BLaER1 (cell line): Measurements from ENCODE around the gene SEC14L6.
"Not testable (repeated sequence)": the region's sequence is repeated elsewhere in the genome, so short reads cannot be mapped to it uniquely, and the experiment has no call there.

Experiments
- H3K27ac ChIP-seq: shearing (Covaris generic); formaldehyde crosslinking; 2 replicates; pipeline ENCODE4 v1.8.1; 2022
- H3K27me3 ChIP-seq: shearing (Covaris generic); formaldehyde crosslinking; 2 replicates; pipeline ENCODE4 v1.8.1; 2022
- H3K36me3 ChIP-seq: shearing (Covaris generic); formaldehyde crosslinking; 2 replicates; pipeline ENCODE4 v1.8.1; 2022
- H3K4me1 ChIP-seq: shearing (Covaris generic); formaldehyde crosslinking; 2 replicates; pipeline ENCODE4 v1.8.1; 2022
- H3K4me2 ChIP-seq: shearing (Covaris generic); formaldehyde crosslinking; 2 replicates; pipeline ENCODE4 v1.8.1; 2022
- H3K4me3 ChIP-seq: shearing (Covaris generic); formaldehyde crosslinking; 2 replicates; pipeline ENCODE4 v1.8.1; 2022
- H3K9ac ChIP-seq: shearing (Covaris generic); formaldehyde crosslinking; 2 replicates; pipeline ENCODE4 v1.8.1; 2022
- H3K9me3 ChIP-seq: shearing (Covaris generic); formaldehyde crosslinking; 2 replicates; pipeline ENCODE4 v1.8.1; 2022
- H4K20me1 ChIP-seq: shearing (Covaris generic); formaldehyde crosslinking; 2 replicates; pipeline ENCODE4 v1.8.1; 2022
- Cebpa-rat ChIP-seq: shearing (Covaris generic); IDR thresholded peaks from 2 replicates; pipeline ENCODE4 v1.8.1; 2022

The SEC14L6 gene

DNA sequence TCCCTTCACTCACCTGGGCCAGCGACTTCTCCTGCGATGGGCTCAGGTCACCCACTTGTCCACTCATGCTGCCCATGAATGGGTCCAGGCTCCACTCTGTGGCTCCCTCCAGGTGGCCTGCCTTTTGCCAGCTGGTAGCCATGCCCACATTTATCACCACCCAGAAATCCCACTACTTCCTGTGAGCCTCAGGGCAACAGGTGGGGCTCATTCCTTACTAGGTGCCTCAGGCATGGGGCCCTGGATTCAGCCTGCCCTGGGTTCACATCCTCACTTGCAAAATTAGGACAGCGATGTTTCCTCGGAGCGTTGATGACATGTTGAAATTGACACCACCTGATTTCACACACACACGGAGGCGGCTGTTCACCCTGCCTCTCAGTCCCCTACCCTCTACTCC is at the start of gene SEC14L6:
Gene SEC14L6 (minus strand): TSS at position 126 of the 400 bp plus-strand sequence. CDS start 59 bp downstream, at position 67.
- Histone ChIP-seq H3K9me3 (no peaks in the 10 kb centered on the region), H3K36me3 (no peaks in the 10 kb centered on the region), H3K27ac (no peak within 1 kb of the TSS), H3K4me2 (no peak within 1 kb of the TSS), H3K4me3 (no peak within 1 kb of the TSS), H3K27me3 (no peaks in the 10 kb centered on the region), H3K9ac (no peak within 1 kb of the TSS), H4K20me1 (no peaks in the 10 kb centered on the region), H3K4me1 (no peaks in the 10 kb centered on the region)
- no peak for TF ChIP-seq Cebpa-rat

DNA sequence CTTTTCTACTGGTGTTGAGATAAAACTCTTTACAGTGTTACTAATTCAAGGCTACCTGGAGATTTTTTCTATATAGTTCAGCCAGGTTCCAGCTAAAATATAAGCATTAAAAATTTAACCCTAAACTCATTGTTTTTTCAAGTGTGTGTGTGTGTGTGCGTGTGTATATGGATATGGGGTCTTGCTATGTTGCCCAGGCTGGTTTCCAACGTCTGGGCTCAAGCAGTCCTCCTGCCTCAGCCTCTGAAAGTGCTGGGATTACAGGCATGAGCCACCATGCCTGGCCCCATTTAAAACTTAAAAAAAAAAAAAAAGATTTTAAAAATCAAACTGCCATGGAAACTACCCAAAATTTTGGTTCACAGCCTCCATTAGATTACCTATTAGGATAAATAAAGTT is 49.7 kb upstream of the SEC14L6 start:
- H3K4me3 ChIP-seq = no peak overlapping the region
- TF ChIP-seq Cebpa-rat = no peak
- no peaks in the 10 kb centered on the region for H3K36me3 ChIP-seq
- H3K27me3 ChIP-seq = no peaks in the 10 kb centered on the region; the same call in 1 of the 2 replicates
- H3K27ac ChIP-seq = no peak overlapping the region
- peaks cover 7% of the 10 kb centered on the region for H3K4me1 ChIP-seq
- H4K20me1 ChIP-seq = no peaks in the 10 kb centered on the region; the same call in 1 of the 2 replicates
- no peak overlapping the region for H3K4me2 ChIP-seq
- H3K9me3 ChIP-seq = no peaks in the 10 kb centered on the region
- H3K9ac ChIP-seq = no peak overlapping the region

DNA sequence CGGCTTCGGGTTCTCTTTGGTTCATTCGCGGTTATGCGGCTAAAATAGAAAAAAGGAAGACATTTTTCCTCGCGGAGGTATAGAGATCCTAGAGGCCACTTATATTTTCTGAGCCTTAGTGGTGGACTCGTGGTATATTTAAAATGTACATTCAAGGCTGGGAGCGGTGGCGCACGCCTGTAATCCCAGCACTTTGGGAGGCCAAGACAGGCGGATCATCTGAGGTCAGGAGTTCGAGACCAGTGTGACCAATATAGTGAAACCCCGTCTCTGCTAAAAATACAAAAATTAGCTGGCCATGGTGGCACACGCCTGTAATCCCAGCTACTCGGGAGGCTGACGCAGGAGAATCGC is 45.8 kb upstream of the SEC14L6 start:
- H3K9me3 ChIP-seq, H3K4me3 ChIP-seq, H3K27me3 ChIP-seq, H3K9ac ChIP-seq: not testable (repeated sequence)
- Histone ChIP-seq H3K36me3 (peaks cover 31% of the 10 kb centered on the region), H4K20me1 (peaks cover 25% of the 10 kb centered on the region), H3K4me1 (peaks cover 22% of the 10 kb centered on the region), H3K27ac (peak overlapping the region; percentile 97; the same call in 1 of the 2 replicates), H3K4me2 (peak overlapping the region; percentile 91)

DNA sequence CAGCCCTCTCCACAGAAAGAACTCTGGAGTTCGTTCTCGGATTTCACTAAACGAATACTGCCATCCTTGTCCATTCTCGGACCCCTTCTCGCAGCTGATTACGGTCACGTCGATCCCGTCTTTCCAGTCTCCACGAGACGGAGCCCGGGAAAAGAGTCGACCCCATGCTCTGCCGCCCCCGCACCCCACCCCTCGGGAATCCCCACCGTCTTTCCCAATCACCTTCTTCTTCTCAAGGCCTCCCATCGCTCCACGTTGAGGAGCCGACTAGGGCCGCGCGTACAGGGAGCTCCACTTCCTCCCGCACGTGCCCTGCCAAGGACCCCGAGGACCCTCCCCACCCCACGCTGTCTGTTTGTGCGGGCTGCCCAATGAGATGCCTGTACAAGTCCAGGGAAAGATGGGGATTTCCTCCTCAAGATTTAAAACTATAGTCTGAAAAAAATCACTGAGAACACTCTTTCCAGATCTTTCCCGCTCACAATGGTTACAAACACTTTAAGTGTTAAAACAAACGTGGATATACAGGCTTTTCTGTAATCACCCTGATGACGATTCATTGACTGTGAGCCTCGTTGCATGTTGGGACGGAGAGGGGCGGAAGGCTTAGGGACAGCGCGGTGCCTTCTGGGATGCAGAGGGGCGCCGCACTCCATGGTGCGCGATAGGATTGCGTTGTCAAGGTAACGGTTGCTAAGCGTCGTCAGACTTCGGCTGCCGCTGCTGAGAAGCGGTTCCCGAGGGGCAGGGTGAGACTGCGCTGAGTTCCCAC is 45.2 kb upstream of the SEC14L6 start, which contains the start of gene PES1:
Gene PES1 (minus strand): TSS at position 323 of the 772 bp plus-strand sequence. CDS start 77 bp downstream, at position 246.
- peak within 1 kb of the TSS; percentile 97 for H3K27ac ChIP-seq

DNA sequence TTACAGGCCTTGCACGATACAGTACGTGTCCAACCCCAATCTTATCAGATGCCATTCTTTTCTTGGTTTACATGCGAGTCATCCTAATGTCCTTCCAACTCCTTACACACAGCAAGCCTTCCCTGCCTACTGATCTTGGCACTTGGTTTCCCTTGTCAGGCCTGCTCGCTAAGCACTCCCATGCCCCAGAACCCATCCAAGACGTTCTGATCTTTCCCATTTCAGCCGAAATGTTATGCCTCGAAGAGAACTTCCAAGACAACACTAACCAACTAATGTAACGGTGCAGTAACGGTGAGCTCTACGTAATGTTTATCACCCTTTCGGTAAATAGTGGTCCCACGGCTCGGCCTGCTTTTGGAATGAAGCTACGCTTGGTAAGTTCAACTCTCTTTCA is 44.6 kb upstream of the SEC14L6 start:
- peaks cover 29% of the 10 kb centered on the region for H4K20me1 ChIP-seq
- no peak for TF ChIP-seq Cebpa-rat
- peak overlapping the region; percentile 86 for H3K4me3 ChIP-seq
- no peaks in the 10 kb centered on the region; the same call in 1 of the 2 replicates for H3K27me3 ChIP-seq
- H3K4me2 ChIP-seq = peak overlapping the region; percentile 91
- peak overlapping the region; percentile 97 for H3K27ac ChIP-seq
- H3K9me3 ChIP-seq = no peaks in the 10 kb centered on the region
- peaks cover 22% of the 10 kb centered on the region for H3K4me1 ChIP-seq
- H3K9ac ChIP-seq = peak overlapping the region; percentile 96
- H3K36me3 ChIP-seq = peaks cover 43% of the 10 kb centered on the region

More for the DNA sequence above, 45.2 kb upstream of the SEC14L6 start, which contains the start of gene PES1:
- no peak for TF ChIP-seq Cebpa-rat
- Histone ChIP-seq H3K4me2 (peak within 1 kb of the TSS; percentile 91), H3K4me1 (peaks cover 22% of the 10 kb centered on the region), H3K9me3 (no peaks in the 10 kb centered on the region), H3K4me3 (peak within 1 kb of the TSS; percentile 86), H3K9ac (peak within 1 kb of the TSS; percentile 96), H3K27me3 (no peaks in the 10 kb centered on the region; the same call in 1 of the 2 replicates), H4K20me1 (peaks cover 25% of the 10 kb centered on the region), H3K36me3 (peaks cover 37% of the 10 kb centered on the region)

DNA sequence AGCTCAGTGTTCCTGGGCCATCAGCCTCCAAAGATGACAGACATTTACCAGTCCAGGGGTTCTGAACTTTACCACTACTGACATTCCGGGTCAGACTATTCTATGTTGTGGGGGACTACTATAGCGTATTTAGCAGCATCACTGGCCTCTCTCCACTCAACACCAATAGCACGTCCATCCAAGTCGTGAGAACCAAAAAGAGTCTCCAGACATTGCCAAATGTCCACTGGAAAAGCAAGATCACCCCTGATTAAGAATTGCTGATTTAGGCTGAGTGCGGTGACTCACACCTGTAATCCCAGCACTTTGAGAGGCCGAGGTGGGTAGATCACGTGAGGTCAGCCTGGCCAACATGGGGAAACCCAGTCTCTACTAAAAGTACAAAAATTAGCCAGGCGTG is 39.9 kb upstream of the SEC14L6 start:
- TF ChIP-seq Cebpa-rat = no peak
- Histone ChIP-seq H3K4me2 (no peak overlapping the region), H3K36me3 (peaks cover 90% of the 10 kb centered on the region), H3K9ac (no peak overlapping the region), H3K27ac (no peak overlapping the region), H3K9me3 (no peaks in the 10 kb centered on the region), H3K4me1 (peaks cover 46% of the 10 kb centered on the region), H3K27me3 (no peaks in the 10 kb centered on the region), H3K4me3 (no peak overlapping the region), H4K20me1 (peaks cover 72% of the 10 kb centered on the region)

DNA sequence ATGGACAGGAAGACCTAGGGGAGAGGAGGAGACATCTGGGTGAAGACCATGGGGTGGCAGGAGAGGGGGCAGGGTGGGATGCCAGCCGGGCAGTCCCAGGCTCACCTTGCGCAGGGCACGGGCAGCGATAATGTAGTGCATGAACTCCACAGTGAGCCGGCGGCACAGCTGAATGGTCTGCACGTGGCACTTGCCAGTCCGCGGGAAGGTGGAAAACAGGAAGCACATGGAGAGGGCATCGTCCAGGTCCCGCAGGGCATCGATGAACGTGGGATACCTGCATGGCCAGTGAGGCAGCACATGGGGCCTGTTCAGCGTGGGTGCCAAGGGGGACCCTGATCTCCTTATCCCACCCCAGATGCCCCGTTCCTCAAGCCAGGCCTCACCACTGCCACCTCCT is 37.9 kb upstream of the SEC14L6 start:
- no peaks in the 10 kb centered on the region for H3K27me3 ChIP-seq
- peaks cover 31% of the 10 kb centered on the region for H3K4me1 ChIP-seq
- H3K4me3 ChIP-seq = no peak overlapping the region
- TF ChIP-seq Cebpa-rat = no peak
- peaks cover 99% of the 10 kb centered on the region for H3K36me3 ChIP-seq
- no peaks in the 10 kb centered on the region for H3K9me3 ChIP-seq
- peaks cover 58% of the 10 kb centered on the region for H4K20me1 ChIP-seq
- no peak overlapping the region for H3K27ac ChIP-seq
- no peak overlapping the region for H3K9ac ChIP-seq
- H3K4me2 ChIP-seq = no peak overlapping the region

DNA sequence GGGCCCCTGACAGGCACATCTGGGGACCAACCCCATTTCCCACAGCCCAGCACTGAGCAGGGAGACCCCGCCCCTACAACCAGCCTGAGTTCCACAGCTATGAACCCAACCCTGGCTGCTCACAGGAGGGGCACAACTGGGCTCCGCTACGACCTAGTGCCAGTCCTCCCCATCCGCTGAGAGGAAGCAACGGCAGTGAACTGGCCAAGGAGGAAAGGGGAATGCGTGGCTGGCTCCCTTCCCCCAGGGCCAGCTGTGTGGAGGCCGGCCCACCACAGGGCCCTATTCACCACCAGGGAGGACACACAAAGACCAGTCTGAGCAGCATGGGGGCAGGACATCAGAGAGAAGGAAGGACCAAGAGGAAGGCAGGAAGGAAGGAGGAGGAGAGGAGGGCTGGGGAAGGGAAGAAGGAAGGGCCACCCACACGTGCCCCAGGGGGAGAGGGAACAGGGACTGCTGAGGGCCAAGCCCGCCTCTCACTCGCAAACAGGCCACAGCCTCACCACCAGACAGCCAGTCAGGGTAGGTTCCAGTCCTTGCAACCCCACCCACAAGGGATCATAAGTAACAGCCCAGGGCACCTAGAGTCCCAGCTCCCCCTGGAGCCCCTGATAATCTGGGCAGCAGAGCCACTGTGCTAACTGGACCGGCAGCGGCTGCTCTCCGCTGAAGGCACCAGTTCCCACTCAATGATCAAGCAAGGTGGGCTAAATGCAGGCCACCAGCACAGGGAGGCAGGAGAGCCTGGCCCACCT is 36.4 kb upstream of the SEC14L6 start:
- peaks cover 58% of the 10 kb centered on the region for H4K20me1 ChIP-seq
- peak overlapping the region; percentile 76 for H3K4me2 ChIP-seq
- no peak for TF ChIP-seq Cebpa-rat
- peak overlapping the region; percentile 53 for H3K9ac ChIP-seq
- H3K27me3 ChIP-seq = no peaks in the 10 kb centered on the region
- H3K36me3 ChIP-seq = peaks cover 99% of the 10 kb centered on the region
- H3K9me3 ChIP-seq = no peaks in the 10 kb centered on the region
- H3K4me3 ChIP-seq = 0 out of 2 replicates have a peak overlapping the region, but pooled peaks have one; percentile 21
- H3K4me1 ChIP-seq = peaks cover 31% of the 10 kb centered on the region
- H3K27ac ChIP-seq = peak overlapping the region; percentile 79

DNA sequence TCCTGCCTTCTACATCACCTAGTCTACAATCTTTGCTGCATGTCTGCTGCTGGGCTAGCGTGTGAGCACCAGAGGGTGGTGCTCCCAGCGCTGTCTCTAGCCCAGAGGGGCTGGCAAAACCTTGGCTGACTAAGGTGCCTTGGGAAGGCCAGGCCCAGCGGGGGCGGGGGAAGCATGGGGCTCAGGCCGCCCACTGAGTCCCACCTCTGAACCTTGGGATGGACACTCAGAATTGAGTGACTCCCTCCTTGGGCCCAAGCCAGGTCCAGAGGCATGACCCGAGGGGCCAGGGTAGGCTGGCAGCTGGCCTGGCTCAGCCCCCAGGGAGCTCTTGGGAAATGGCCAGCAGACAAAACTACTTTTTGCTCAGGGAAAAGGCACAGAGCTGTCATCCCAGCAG is 35.5 kb upstream of the SEC14L6 start:
- H3K4me3 ChIP-seq = no peak overlapping the region
- H3K27me3 ChIP-seq = no peaks in the 10 kb centered on the region
- peak overlapping the region; percentile 76 for H3K4me2 ChIP-seq
- peaks cover 99% of the 10 kb centered on the region for H3K36me3 ChIP-seq
- TF ChIP-seq Cebpa-rat = no peak
- no peaks in the 10 kb centered on the region for H3K9me3 ChIP-seq
- peaks cover 31% of the 10 kb centered on the region for H3K4me1 ChIP-seq
- H3K27ac ChIP-seq = peak overlapping the region; percentile 79
- peaks cover 67% of the 10 kb centered on the region for H4K20me1 ChIP-seq
- H3K9ac ChIP-seq = peak overlapping the region; percentile 53; the same call in 1 of the 2 replicates

DNA sequence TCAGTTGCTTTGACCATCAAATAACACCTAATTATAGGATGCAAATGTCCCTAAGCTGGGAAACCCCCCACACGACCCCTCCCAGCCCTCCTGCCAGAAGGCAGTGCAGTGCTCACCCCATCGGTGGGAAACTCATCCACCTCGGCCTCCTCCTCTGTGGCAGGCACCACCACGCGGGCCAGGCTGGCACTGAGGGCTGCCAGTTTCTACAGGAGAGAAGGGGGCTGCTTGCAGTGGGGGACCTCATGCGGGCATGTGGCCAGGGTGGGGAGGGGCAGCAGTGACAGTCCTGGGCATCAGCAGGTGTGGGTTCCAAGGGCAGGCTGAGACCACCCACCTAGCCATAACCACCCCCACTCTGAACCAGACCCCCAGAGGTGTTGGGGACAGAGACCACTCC is 34.4 kb upstream of the SEC14L6 start:
- Histone ChIP-seq H3K4me2 (no peak overlapping the region), H3K9ac (no peak overlapping the region), H3K9me3 (no peaks in the 10 kb centered on the region), H4K20me1 (peaks cover 72% of the 10 kb centered on the region), H3K27me3 (no peaks in the 10 kb centered on the region), H3K36me3 (peaks cover 99% of the 10 kb centered on the region), H3K27ac (no peak overlapping the region), H3K4me3 (no peak overlapping the region), H3K4me1 (peaks cover 31% of the 10 kb centered on the region)
- TF ChIP-seq Cebpa-rat = no peak
